Stimulated activated CD4-positive, alpha-beta T cell treated with anti-CD3 and anti-CD28 coated beads, Interleukin-15, amount 100 ng/mL, for 24 hours (primary cell): ENCODE results near the gene R3HCC1L.
A peak's percentile ranks its signal among the peaks of the same experiment; 100 is the strongest.

Source experiments
- DNase-seq: peaks from one replicate; pipeline ENCODE4 v3.0.0-alpha.2; 2020

R3HCC1L gene

GRCh38 chr10:98262571-98262970 lies 128.1 kb downstream of the R3HCC1L start:
- DNase-seq, result peak; percentile 20

GRCh38 chr10:98263088-98263487 lies 128.6 kb downstream of the R3HCC1L start:
- no peak for DNase-seq

DNA sequence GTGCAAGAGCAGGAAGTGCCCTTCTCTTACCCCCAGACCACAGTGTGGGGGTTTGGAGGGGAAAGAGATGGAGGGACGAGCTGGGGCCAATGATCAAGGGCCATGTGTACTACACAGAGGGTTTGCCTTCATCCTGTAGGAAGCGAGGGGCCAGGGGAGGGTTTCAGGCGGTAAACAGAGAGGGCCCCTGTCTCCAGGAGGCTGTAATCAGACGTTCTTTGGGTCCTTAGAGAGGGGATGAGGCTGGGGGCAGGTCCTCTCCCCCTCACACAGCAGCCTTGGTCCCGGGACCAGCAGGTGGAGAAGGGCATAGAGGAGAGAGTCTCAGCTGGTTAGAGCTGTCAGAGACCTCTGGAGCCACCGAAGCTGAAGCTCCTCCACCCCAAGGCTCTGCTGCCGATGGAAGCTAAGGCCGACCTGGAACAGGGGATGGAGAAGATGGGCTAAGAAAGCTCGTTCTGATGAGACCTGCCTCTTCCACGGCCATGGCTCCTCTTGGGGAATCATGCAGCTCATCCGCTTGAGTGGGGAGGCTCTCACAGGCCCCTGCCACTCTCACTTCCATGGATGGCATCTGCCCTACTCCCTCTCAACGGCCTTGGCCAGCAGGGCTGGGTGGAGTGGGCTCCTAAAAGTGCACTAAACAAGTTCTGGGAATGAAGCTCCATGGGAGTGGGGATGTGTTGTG lies 130.1 kb downstream of the R3HCC1L start:
- no peak for DNase-seq

GRCh38 chr10:98265403-98266378 lies 131.2 kb downstream of the R3HCC1L start:
- DNase-seq, result no peak

DNA sequence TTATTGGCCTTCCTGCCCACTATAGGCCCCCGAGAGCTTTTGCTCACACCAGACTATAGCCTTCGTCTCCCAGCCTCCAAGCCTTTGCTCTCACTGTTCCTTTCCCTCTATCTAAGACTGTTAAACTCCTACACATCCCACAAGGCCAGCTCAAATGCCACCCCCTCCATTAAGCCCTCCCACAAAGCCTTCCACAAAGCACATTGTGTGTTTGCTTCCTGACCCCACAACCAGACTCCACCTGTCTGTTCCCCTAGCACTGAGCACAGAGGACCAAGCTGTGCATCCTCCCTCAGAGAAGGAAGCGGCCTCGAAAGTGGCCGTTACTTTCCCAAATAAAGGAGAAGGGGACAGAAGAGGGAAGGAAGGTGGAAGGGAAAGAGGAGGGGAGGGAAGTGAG lies 132.2 kb downstream of the R3HCC1L start:
- DNase-seq, result no peak

GRCh38 chr10:98267069-98267893 lies 132.8 kb downstream of the R3HCC1L start:
- no peak for DNase-seq

DNA sequence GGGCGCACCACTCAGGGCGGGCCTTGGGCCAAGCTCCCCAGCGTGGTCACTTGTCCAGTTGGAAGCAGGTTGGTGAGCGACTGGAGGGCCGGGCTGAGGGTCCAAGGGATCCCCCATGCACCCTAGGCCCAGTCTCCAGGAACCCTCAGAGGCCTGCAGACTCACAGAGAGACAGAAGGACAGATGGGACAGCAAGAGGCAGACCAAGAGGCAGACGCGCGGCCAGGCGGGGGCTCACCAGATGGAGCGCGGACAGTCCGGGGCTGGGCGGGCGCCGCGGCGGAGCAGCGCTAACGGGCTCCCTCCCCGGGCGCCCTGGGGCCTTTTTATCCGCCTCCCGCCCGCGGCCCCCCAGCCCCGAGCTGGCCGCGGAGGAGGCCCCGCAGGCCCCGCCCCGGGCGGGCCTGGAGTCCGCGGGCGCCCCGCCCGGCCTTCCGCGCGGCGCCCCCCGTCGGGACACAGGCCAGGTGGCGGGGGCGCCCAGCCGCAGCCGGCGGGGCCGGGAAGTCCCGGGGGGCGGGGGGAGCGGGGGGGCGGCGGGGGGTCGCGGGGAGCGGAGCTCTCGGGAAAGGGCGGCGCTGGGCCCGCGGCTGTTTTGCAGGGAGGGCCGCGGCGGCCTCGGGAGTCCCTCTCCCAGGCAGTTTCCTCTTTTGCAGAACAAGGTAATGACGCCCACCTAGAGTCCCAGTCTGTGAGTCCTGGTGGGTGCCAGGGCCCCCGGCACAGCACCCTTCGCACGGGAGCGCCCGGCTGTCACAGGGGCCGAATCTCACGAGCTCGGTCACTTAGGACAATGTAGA lies 133.6 kb downstream of the R3HCC1L start, which contains the start of gene LOXL4:
Gene LOXL4, minus strand, starts transcription at position 301 of the 800 bp plus-strand sequence. CDS start 5,175 bp downstream, outside the sequence.
- no peak for DNase-seq

GRCh38 chr10:98268694-98269431 lies 134.4 kb downstream of the R3HCC1L start:
- DNase-seq, result no peak

GRCh38 chr10:98269435-98269912 lies 135.0 kb downstream of the R3HCC1L start:
- no peak for DNase-seq

- DNase-seq, result no peak
Observed at GRCh38 chr10:98270073-98270740, 135.8 kb downstream of the R3HCC1L start.

GRCh38 chr10:98270786-98271185 lies 136.3 kb downstream of the R3HCC1L start:
- no peak for DNase-seq

GRCh38 chr10:98272245-98272644 lies 137.8 kb downstream of the R3HCC1L start:
- no peak for DNase-seq

DNA sequence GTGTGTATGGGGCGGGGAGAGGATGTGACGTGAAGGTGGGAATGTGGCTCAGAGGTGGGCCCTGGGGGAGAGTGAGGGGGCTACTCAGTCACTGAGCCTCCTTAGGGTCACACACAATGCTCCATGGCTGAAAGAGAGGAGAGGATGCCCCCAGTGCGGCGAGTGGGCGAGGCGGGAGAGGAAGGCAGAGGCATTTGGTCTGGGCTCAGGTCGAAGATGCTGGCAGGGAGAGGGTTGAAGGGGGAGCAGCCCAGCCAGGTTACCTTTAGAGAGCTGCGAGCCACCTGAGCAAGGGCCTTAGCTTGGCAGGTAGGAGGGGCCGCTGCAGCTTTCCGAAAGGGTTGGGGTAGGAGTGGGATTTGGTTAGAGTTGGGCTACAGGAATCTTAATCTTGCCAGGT lies 138.2 kb downstream of the R3HCC1L start:
- no peak for DNase-seq

- DNase-seq, result no peak
Observed at GRCh38 chr10:98273057-98273850, 138.8 kb downstream of the R3HCC1L start.

GRCh38 chr10:98274562-98274961 lies 140.1 kb downstream of the R3HCC1L start:
- no peak for DNase-seq

DNA sequence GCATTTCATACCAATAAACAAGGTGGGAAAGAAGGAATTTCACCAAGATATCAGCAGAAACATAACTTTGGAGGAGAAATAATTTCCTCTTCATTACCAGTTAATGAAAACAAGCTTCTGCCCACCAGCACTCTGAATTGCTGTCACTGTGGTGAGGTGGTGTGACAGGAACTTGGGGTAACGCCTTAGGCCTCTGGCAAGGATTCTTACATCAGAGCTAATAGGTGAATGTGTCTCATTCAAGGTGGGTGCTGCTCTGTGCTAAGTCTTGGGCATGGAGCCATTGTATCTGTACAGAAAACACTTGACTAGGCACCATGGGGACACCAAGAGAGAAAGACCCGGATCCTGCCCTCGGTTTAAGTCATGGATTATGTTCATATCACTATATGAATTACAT lies 141.9 kb downstream of the R3HCC1L start:
- no peak for DNase-seq

DNA sequence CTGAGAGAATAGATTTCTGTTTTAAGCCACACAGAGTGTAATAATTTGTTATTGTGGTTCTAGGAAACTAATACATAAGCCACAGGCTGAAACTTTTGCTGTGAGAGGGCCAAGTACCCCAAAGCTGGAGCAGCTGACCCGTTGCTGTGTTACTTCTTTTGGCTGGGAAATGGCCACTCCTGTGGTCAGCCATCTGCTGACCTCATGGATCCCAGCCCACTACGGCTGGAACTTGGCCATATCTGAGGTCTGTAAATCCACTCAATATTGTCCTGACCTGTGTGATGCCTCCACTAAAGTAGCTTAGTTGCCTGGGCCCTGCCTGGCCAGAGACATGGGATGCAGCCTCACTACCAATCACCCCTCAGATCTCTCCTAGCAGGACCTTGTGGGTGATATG lies 151.0 kb downstream of the R3HCC1L start:
- no peak for DNase-seq

GRCh38 chr10:98286419-98286818 lies 152.0 kb downstream of the R3HCC1L start:
- DNase-seq, result no peak

DNA sequence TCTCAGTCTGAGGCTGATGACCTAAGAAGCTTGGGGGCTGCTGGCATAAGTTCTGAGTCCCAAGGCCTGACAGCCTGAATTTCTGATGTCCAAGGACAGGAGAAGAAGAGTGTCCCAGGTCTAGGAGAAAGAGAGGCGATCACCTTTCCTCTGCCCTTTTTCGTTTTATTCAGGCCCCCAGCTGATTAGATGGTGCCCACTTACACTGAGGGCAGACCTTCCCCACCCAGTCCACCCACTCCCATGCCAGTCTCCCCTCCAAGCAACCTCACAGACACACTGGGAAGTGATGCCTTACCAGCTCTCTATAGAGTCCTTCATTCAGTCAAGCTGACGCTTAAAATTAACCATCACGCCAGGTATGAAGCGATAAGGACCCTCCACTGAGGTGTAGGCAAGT lies 152.9 kb downstream of the R3HCC1L start:
- no peak for DNase-seq

GRCh38 chr10:98289802-98290209 lies 155.3 kb downstream of the R3HCC1L start:
- no peak for DNase-seq
